B cell (primary cell): ENCODE data around the gene ZNF764. TPM values are rescaled to one million over a fixed set of nuclear protein-coding genes. Genes with fewer than 3 reads are reported as not detected.
A peak's percentile ranks its signal among the peaks of the same experiment; 100 is the strongest.

Source experiments
- ATAC-seq: fragments of 200-7000 bp; cut with Tn5 transposase; one replicate; pipeline ENCODE4 v1.10.0; 2021; ENCODE audit warnings: low read depth, mild to moderate bottlenecking, moderate number of reproducible peaks, moderate library complexity
- CTCF ChIA-PET: fragments of 350-600 bp; sonication (Branson Sonifier 250); formaldehyde crosslinking; loops from one replicate; lab custom pipeline; 2021; ENCODE audit warnings: antibody characterized with exemption, inconsistent platforms; lab: Charles Lee
- POLR2A ChIA-PET: fragments of 350-600 bp; sonication (Branson Sonifier 250); formaldehyde crosslinking; loops from one replicate; lab custom pipeline; 2021; ENCODE audit warnings: antibody characterized with exemption; lab: Charles Lee
- DNase-seq: peaks from one replicate; pipeline ENCODE4 v3.0.0; 2013
- H2AFZ ChIP-seq: 2 replicates; pipeline ENCODE4 v1.6.1; 2012; ENCODE audit warnings: mild to moderate bottlenecking, low read depth, low read length; ENCODE audit not compliant: insufficient read depth, poor library complexity, severe bottlenecking
- H3K27ac ChIP-seq, 2 donors: 1 replicate in 1 of 2; 2 replicates in 1 of 2; pipeline ENCODE4 v1.5.1; 2012 to 2013; ENCODE audit warnings: low read length in 2 of 2, mild to moderate bottlenecking in 2 of 2, moderate library complexity in 1 of 2
- H3K27me3 ChIP-seq, 4 experiments: fragments of 200-600 bp in 1 of 4; sonication (generic) in 1 of 4; replicated peaks in 1 of 4; 1 replicate in 2 of 4; 2 replicates in 2 of 4; pipeline versions ENCODE4 v1.6.1 to v1.7.0; 2013 to 2016; ENCODE audit warnings: low read length in 3 of 4, mild to moderate bottlenecking in 2 of 4, mixed read lengths in 1 of 4, moderate library complexity in 1 of 4; ENCODE audit not compliant: insufficient read depth in 4 of 4, control insufficient read depth in 3 of 4; ENCODE audit errors: control extremely low read depth in 1 of 4
- H3K36me3 ChIP-seq, 2 experiments: replicated peaks in 1 of 2; 1 replicate in 1 of 2; 2 replicates in 1 of 2; pipeline versions ENCODE4 v1.6.1 to v1.7.1; 2013; ENCODE audit warnings: low read length in 1 of 2; ENCODE audit not compliant: insufficient read depth in 2 of 2, control insufficient read depth in 1 of 2; ENCODE audit errors: control extremely low read depth in 1 of 2, extremely low read depth in 1 of 2
- H3K4me1 ChIP-seq, 2 donors: fragments of 200-600 bp in 1 of 2; sonication (generic) in 1 of 2; 1 replicate in 1 of 2; 2 replicates in 1 of 2; pipeline versions ENCODE4 v1.5.1 to v1.6.1; 2013 to 2017; ENCODE audit warnings: low read length in 2 of 2; ENCODE audit not compliant: control insufficient read depth in 2 of 2, insufficient read depth in 2 of 2
- H3K4me2 ChIP-seq: replicated peaks from 2 replicates; pipeline ENCODE3; 2012; ENCODE audit warnings: mild to moderate bottlenecking, low read depth, low read length; ENCODE audit not compliant: poor library complexity, severe bottlenecking
- H3K4me3 ChIP-seq, 5 experiments: fragments of 200-600 bp in 1 of 5; sonication (generic) in 1 of 5; 1 replicate in 3 of 5; 2 replicates in 2 of 5; pipeline versions ENCODE4 v1.5.1 to v1.7.0; 2011 to 2016; ENCODE audit warnings: low read length in 4 of 5, mild to moderate bottlenecking in 4 of 5, low read depth in 2 of 5, control low read depth in 1 of 5, moderate library complexity in 1 of 5; ENCODE audit not compliant: insufficient read depth in 1 of 5; ENCODE audit errors: control extremely low read depth in 1 of 5, extremely low read depth in 1 of 5
- H3K79me2 ChIP-seq: fragments of 200-600 bp; sonication (generic); one replicate; pipeline ENCODE4 v1.6.0; 2016; ENCODE audit warnings: low read length; ENCODE audit not compliant: control insufficient read depth, insufficient read depth
- H3K9ac ChIP-seq: fragments of 200-600 bp; sonication (generic); 2 replicates; pipeline ENCODE4 v1.6.1; 2017; ENCODE audit warnings: mild to moderate bottlenecking, low read length, moderate library complexity
- H3K9me3 ChIP-seq, 3 donors: one replicate each; pipeline versions ENCODE4 v1.6.1 to v1.7.1; 2013; ENCODE audit warnings: low read length in 2 of 3; ENCODE audit not compliant: control insufficient read depth in 2 of 3, insufficient read depth in 1 of 3; ENCODE audit errors: control extremely low read depth in 1 of 3
- H4K20me1 ChIP-seq: 2 replicates; pipeline ENCODE4 v1.6.0; 2012; ENCODE audit warnings: mild to moderate bottlenecking, low read length; ENCODE audit not compliant: insufficient read depth, control insufficient read depth, poor library complexity, severe bottlenecking
- H3K27ac Mint-ChIP-seq: one replicate; pipeline ENCODE4 v1.8.0; 2021; ENCODE audit warnings: mixed read lengths
- H3K27me3 Mint-ChIP-seq: one replicate; pipeline ENCODE4 v1.8.0; 2021; ENCODE audit warnings: mixed read lengths
- H3K4me1 Mint-ChIP-seq: one replicate; pipeline ENCODE4 v1.8.0; 2021; ENCODE audit warnings: mixed read lengths
- H3K4me3 Mint-ChIP-seq: one replicate; pipeline ENCODE4 v1.8.0; 2021; ENCODE audit warnings: mixed read lengths
- H3K9me3 Mint-ChIP-seq: one replicate; pipeline ENCODE4 v1.8.0; 2022; ENCODE audit warnings: mixed read lengths; ENCODE audit not compliant: insufficient read depth
- CTCF ChIP-seq: fragments of 200-600 bp; IDR thresholded peaks from one replicate; pipeline ENCODE4 v1.8.0; 2022; ENCODE audit warnings: antibody characterized with exemption, mild to moderate bottlenecking
- EZH2 ChIP-seq: IDR thresholded peaks from 2 replicates; pipeline ENCODE4 v1.6.1; 2012; ENCODE audit warnings: borderline replicate concordance, low read depth, mild to moderate bottlenecking, moderate library complexity, low read length; ENCODE audit not compliant: insufficient read depth, poor library complexity, severe bottlenecking
- WGBS: methylation state at CpG from one replicate; pipeline ENCODE4 v1.1.5; 2013; ENCODE audit warnings: missing lambda C conversion rate; ENCODE audit not compliant: insufficient coverage; 5-methylcytosine and 5-hydroxymethylcytosine counted together
- intact Hi-C: fragments of 100-400 bp; cut with micrococcal nuclease; formaldehyde crosslinking; loops from one replicate; pipeline ENCODE4 v1.10.0; 2022
- polyA plus RNA-seq: library from polyadenylated mRNA; depleted of rRNA; stranded (reverse); fragments of >200 nt; gene quantifications from 2 replicates; pipeline ENCODE4 v1.2.3, GENCODE V29; 2012
- total RNA-seq, 2 donors: library from RNA; stranded (reverse); fragments of 120-200 nt in 1 of 2; gene quantifications; 1 replicate in 1 of 2; 2 replicates in 1 of 2; pipeline versions ENCODE4 v1.2.3 to v1.2.4, GENCODE V29; 2013 to 2022

ZNF764 gene
- total and polyA plus RNA-seq, 2 donors (not counting 1 experiment from before 2014, with no cell fraction given): 12.6 to 20.9 TPM

- Histone ChIP-seq H3K36me3 (no peaks in the 10 kb centered on the region), H3K4me1 (peaks cover 26 to 39% of the 10 kb centered on the region in 2 donors), H3K27me3 (no peaks in the 10 kb centered on the region), H3K4me2 (peak overlapping the region; percentile 59), H3K9ac (peak overlapping the region; percentile 28), H3K4me3 (no peak overlapping the region), H2AFZ (peak overlapping the region; percentile 58), H4K20me1 (no peaks in the 10 kb centered on the region), H3K79me2 (peaks cover 6% of the 10 kb centered on the region), H3K9me3 (no peaks in the 10 kb centered on the region), H3K27ac (peak overlapping the region; percentile 59 to 66)
- peak; percentile 38 for DNase-seq
- Mint-ChIP-seq H3K4me3 (peak overlapping the region; percentile 81), H3K27ac (peak overlapping the region; percentile 97), H3K9me3 (no peaks in the 10 kb centered on the region), H3K4me1 (peaks cover 34% of the 10 kb centered on the region), H3K27me3 (no peaks in the 10 kb centered on the region)
- ATAC-seq: no peak
- ChIA-PET CTCF (interaction anchor here (0.9 to 1.9 kb wide), 3 partner anchors 9 to 137 kb away, joined by 3 to 8 read pairs (median 5); partner anchors contain the start of genes DCTPP1 and ZNF764), POLR2A (interaction anchor here (0.6 to 1.2 kb wide), 5 partner anchors 9 to 700 kb away, joined by 3 to 11 read pairs (median 4); partner anchors contain the start of genes ZNF764 and ZNF785)
- intact Hi-C loops: no loop called here
- WGBS: 65% methylated on average over 4 of the region's 14 CpGs
- TF ChIP-seq EZH2 (no peak), CTCF (no peak)
Measured at GRCh38 chr16:30567160-30567990, 9.2 kb upstream of the ZNF764 start.

GRCh38 chr16:30566531-30566930 lies 8.4 kb upstream of the ZNF764 start:
- no peak overlapping the region for H3K4me3 Mint-ChIP-seq
- no peaks in the 10 kb centered on the region for H3K9me3 ChIP-seq
- no peaks in the 10 kb centered on the region for H3K36me3 ChIP-seq
- no peak overlapping the region for H3K9ac ChIP-seq
- peak overlapping the region; percentile 59 for H3K27ac Mint-ChIP-seq
- peaks cover 6% of the 10 kb centered on the region for H3K79me2 ChIP-seq
- H3K27me3 Mint-ChIP-seq: no peaks in the 10 kb centered on the region
- WGBS: 100% methylated on average over 1 of the region's 4 CpGs
- H4K20me1 ChIP-seq: no peaks in the 10 kb centered on the region
- no peaks in the 10 kb centered on the region for H3K9me3 Mint-ChIP-seq
- ChIA-PET POLR2A (interaction anchor here (1.2 to 1.4 kb wide), 2 partner anchors 8 to 32 kb away, joined by 4 to 6 read pairs; partner anchors contain the start of genes ZNF747 and ZNF764), CTCF (interaction anchor here (0.6 to 1.9 kb wide), 3 partner anchors 115 to 137 kb away, joined by 3 to 5 read pairs (median 3); partner anchors contain the start of gene DCTPP1)
- TF ChIP-seq EZH2 (no peak), CTCF (no peak)
- no peak overlapping the region for H2AFZ ChIP-seq
- no peak for ATAC-seq
- DNase-seq: no peak
- H3K27me3 ChIP-seq: no peaks in the 10 kb centered on the region
- no peak overlapping the region for H3K4me3 ChIP-seq
- H3K4me2 ChIP-seq: no peak overlapping the region
- peaks cover 29% of the 10 kb centered on the region for H3K4me1 Mint-ChIP-seq
- H3K4me1 ChIP-seq: peaks cover 23 to 41% of the 10 kb centered on the region in 2 donors
- H3K27ac ChIP-seq: no peak overlapping the region
- intact Hi-C loops: no loop called here
